ENCODE data around the gene SCO1. TPM values are rescaled to one million over a fixed set of nuclear protein-coding genes. Genes with fewer than 3 reads are reported as not detected.
A peak's percentile ranks its signal among the peaks of the same experiment; 100 is the strongest.

SCO1 gene
- total RNA-seq, 2 donors from 2014 or later = 43.3 to 43.9 TPM

DNA sequence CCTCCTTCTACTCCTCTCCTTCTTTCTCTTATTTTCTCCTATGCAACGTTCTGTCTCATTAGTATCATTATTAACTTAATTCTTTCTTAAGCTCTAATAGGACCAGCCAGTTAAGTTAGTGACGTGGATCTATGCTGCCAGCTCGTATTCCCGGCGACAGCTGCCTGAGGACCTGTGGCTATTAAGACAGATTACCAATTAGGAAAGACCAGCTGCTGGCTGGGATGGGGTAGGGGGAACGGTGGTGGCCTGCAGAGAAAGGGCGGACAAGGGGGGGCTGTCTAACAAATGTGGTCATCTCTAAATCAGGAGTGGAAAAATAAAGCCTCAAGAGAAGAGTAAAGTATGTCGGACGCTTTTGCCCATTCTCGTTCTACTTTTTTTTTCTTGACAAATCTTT lies 39.5 kb downstream of the SCO1 start:
- H3K9me3 ChIP-seq (ENCODE audit: control insufficient read depth, low read length) = no peaks in the 10 kb centered on the region
- H3K36me3 ChIP-seq (ENCODE audit: control insufficient read depth, insufficient read depth, low read length) = no peaks in the 10 kb centered on the region
- no peaks in the 10 kb centered on the region for H3K4me1 ChIP-seq (ENCODE audit: control insufficient read depth, insufficient read depth, low read length)
- no peaks in the 10 kb centered on the region for H3K4me1 Mint-ChIP-seq
- H3K27ac Mint-ChIP-seq = no peak overlapping the region
- H3K9ac ChIP-seq (ENCODE audit: extremely low read depth, low read length, poor library complexity, severe bottlenecking) = no peak overlapping the region
- H3K36me3 Mint-ChIP-seq (ENCODE audit: low read depth) = no peaks in the 10 kb centered on the region
- no peak overlapping the region for H3K4me3 ChIP-seq (ENCODE audit: low read length)
- no peaks in the 10 kb centered on the region for H3K9me3 Mint-ChIP-seq
- no peak for DNase-seq
- no peaks in the 10 kb centered on the region for H3K27me3 ChIP-seq (ENCODE audit: control insufficient read depth, insufficient read depth, low read length, poor library complexity, severe bottlenecking)
- no peak overlapping the region for H3K27ac ChIP-seq (ENCODE audit: low read depth, low read length)
- WGBS, 2 experiments (ENCODE audit: insufficient coverage in 1 of 2, insufficient read length in 1 of 2) = 89 to 94% methylated on average over 7 to 10 of the region's 10 CpGs
- H3K27me3 Mint-ChIP-seq (ENCODE audit: insufficient read depth) = no peaks in the 10 kb centered on the region
- H3K4me3 Mint-ChIP-seq = no peak overlapping the region
- no peak for TF ChIP-seq CTCF (conservative IDR thresholded peaks at IDR 0.05)

- H3K36me3 ChIP-seq (ENCODE audit: control insufficient read depth, insufficient read depth, low read length) = no peaks in the 10 kb centered on the region
- peak; percentile 56 for DNase-seq
- H3K27me3 ChIP-seq (ENCODE audit: control insufficient read depth, insufficient read depth, low read length, poor library complexity, severe bottlenecking) = no peaks in the 10 kb centered on the region
- no peak within 1 kb of the TSS for H3K9ac ChIP-seq (ENCODE audit: extremely low read depth, low read length, poor library complexity, severe bottlenecking)
- H3K9me3 ChIP-seq (ENCODE audit: control insufficient read depth, low read length) = no peaks in the 10 kb centered on the region
- 90 to 95% methylated on average over 7 to 15 of the region's 15 CpGs for WGBS, 2 experiments (ENCODE audit: insufficient coverage in 1 of 2, insufficient read length in 1 of 2)
- Mint-ChIP-seq H3K4me1 (no peaks in the 10 kb centered on the region), H3K4me3 (no peak within 1 kb of the TSS), H3K27me3 (ENCODE audit: insufficient read depth) (no peaks in the 10 kb centered on the region), H3K27ac (no peak within 1 kb of the TSS), H3K9me3 (no peaks in the 10 kb centered on the region), H3K36me3 (ENCODE audit: low read depth) (no peaks in the 10 kb centered on the region)
- no peaks in the 10 kb centered on the region for H3K4me1 ChIP-seq (ENCODE audit: control insufficient read depth, insufficient read depth, low read length)
- H3K27ac ChIP-seq (ENCODE audit: low read depth, low read length) = no peak within 1 kb of the TSS
- no peak within 1 kb of the TSS for H3K4me3 ChIP-seq (ENCODE audit: low read length)
- TF ChIP-seq CTCF (conservative IDR thresholded peaks at IDR 0.05) = no peak
Measured at GRCh38 chr17:10657148-10657547, 40.2 kb downstream of the SCO1 start, which contains the start of gene MYH3. TSS of gene MYH3 (minus strand) at chr17:10657309. CDS start at chr17:10655064, 2,245 bp downstream.

DNA sequence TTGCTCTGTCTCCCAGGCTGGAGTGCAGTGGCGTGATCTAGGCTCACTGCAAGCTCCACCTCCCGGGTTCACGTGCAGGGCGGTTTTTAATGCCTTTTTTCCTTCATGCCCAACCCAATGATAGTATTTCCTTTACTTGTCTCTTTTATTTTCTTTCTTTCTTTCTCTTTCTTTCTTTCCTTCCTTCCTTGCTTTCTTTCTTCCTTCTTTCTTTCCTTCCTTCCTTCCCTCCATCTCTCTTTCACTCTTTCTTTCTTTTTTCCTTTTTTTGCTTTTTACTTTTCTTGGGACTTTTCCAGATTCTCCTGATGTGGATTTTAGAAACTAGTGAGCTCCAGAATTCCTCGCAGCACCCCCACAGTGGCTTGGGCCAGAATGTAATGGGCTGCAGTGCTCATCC lies 43.3 kb downstream of the SCO1 start:
- no peak for TF ChIP-seq CTCF (conservative IDR thresholded peaks at IDR 0.05)
- Histone ChIP-seq H3K4me3 (ENCODE audit: low read length) (no peak overlapping the region), H3K36me3 (ENCODE audit: control insufficient read depth, insufficient read depth, low read length) (no peaks in the 10 kb centered on the region), H3K27ac (ENCODE audit: low read depth, low read length) (no peak overlapping the region), H3K4me1 (ENCODE audit: control insufficient read depth, insufficient read depth, low read length) (no peaks in the 10 kb centered on the region), H3K9me3 (ENCODE audit: control insufficient read depth, low read length) (no peaks in the 10 kb centered on the region), H3K27me3 (ENCODE audit: control insufficient read depth, insufficient read depth, low read length, poor library complexity, severe bottlenecking) (no peaks in the 10 kb centered on the region), H3K9ac (ENCODE audit: extremely low read depth, low read length, poor library complexity, severe bottlenecking) (no peak overlapping the region)
- WGBS, 2 experiments (ENCODE audit: insufficient coverage in 1 of 2, insufficient read length in 1 of 2) = 94 to 100% methylated on average over 4 to 5 of the region's 5 CpGs
- Mint-ChIP-seq H3K4me1 (no peaks in the 10 kb centered on the region), H3K27me3 (ENCODE audit: insufficient read depth) (no peaks in the 10 kb centered on the region), H3K4me3 (no peak overlapping the region), H3K27ac (no peak overlapping the region), H3K9me3 (no peaks in the 10 kb centered on the region), H3K36me3 (ENCODE audit: low read depth) (no peaks in the 10 kb centered on the region)
- DNase-seq = no peak
